HG02798 (cell line): ENCODE data around the gene P2RX1.

Experiments
- ATAC-seq: cut with Tn5 transposase; IDR thresholded peaks from one replicate; pipeline ENCODE4 v1.9.1; 2021; ENCODE audit warnings: mild to moderate bottlenecking; ENCODE audit not compliant: unreplicated experiment, poor library complexity

Gene P2RX1

GRCh38 chr17:3891626-3892094 lies 24.6 kb downstream of the P2RX1 start:
- no peak for ATAC-seq

- no peak for ATAC-seq
Observed at GRCh38 chr17:3890878-3891219, 25.4 kb downstream of the P2RX1 start.

- ATAC-seq: no peak
Observed at GRCh38 chr17:3890082-3890877, 26.0 kb downstream of the P2RX1 start.

GRCh38 chr17:3889325-3890012 lies 26.8 kb downstream of the P2RX1 start:
- ATAC-seq: no peak

GRCh38 chr17:3888343-3889171 lies 27.7 kb downstream of the P2RX1 start:
- ATAC-seq: no peak

GRCh38 chr17:3887804-3888203 lies 28.5 kb downstream of the P2RX1 start:
- no peak for ATAC-seq

GRCh38 chr17:3887394-3887793 lies 28.9 kb downstream of the P2RX1 start:
- no peak for ATAC-seq

- no peak for ATAC-seq
Observed at GRCh38 chr17:3886776-3887175, 29.5 kb downstream of the P2RX1 start.

- ATAC-seq: no peak
Observed at GRCh38 chr17:3885970-3886369, 30.3 kb downstream of the P2RX1 start.

- ATAC-seq: no peak
Observed at GRCh38 chr17:3885271-3885670, 31.0 kb downstream of the P2RX1 start.

- ATAC-seq: no peak
Observed at GRCh38 chr17:3884188-3884587, 32.1 kb downstream of the P2RX1 start.

GRCh38 chr17:3882276-3882675 lies 34.0 kb downstream of the P2RX1 start:
- no peak for ATAC-seq

GRCh38 chr17:3880983-3881382 lies 35.3 kb downstream of the P2RX1 start:
- no peak for ATAC-seq

- no peak for ATAC-seq
Observed at GRCh38 chr17:3879591-3880417, 36.5 kb downstream of the P2RX1 start.

- ATAC-seq: no peak
Observed at GRCh38 chr17:3879186-3879585, 37.1 kb downstream of the P2RX1 start.

- no peak for ATAC-seq
Observed at GRCh38 chr17:3877220-3877619, 39.0 kb downstream of the P2RX1 start.

GRCh38 chr17:3875317-3875716 lies 40.9 kb downstream of the P2RX1 start:
- no peak for ATAC-seq

- ATAC-seq: no peak
Observed at GRCh38 chr17:3873862-3874261, 42.4 kb downstream of the P2RX1 start.

GRCh38 chr17:3870871-3871306 lies 45.4 kb downstream of the P2RX1 start:
- ATAC-seq: no peak

- ATAC-seq: no peak
Observed at GRCh38 chr17:3867606-3868005, 48.7 kb downstream of the P2RX1 start.
